Liver (tissue), 9 donors: ENCODE measurements around the gene GJA5. TPM values are rescaled to one million over a fixed set of nuclear protein-coding genes. Genes with fewer than 3 reads are reported as not detected.

Experiments
- DNase-seq: peaks from one replicate; pipeline ENCODE4 v3.0.0-alpha.2; 2017; ENCODE audit warnings: low spot score
- H3K27ac ChIP-seq, 2 donors: one replicate each; pipeline ENCODE4 v1.7.0; 2013; ENCODE audit warnings: inconsistent platforms in 2 of 2, low read length in 2 of 2, control low read depth in 1 of 2, low read depth in 1 of 2, mild to moderate bottlenecking in 1 of 2
- H3K27me3 ChIP-seq, 4 donors: one replicate each; pipeline versions ENCODE4 v1.6.1 to v1.7.0; 2013; ENCODE audit warnings: low read length in 3 of 4, inconsistent platforms in 1 of 4, mild to moderate bottlenecking in 1 of 4, moderate library complexity in 1 of 4; ENCODE audit not compliant: control insufficient read depth in 4 of 4, insufficient read depth in 4 of 4
- H3K36me3 ChIP-seq, 4 donors: one replicate each; pipeline versions ENCODE4 v1.6.1 to v1.7.0; 2013; ENCODE audit warnings: low read length in 3 of 4, mild to moderate bottlenecking in 3 of 4, low read depth in 1 of 4, moderate library complexity in 1 of 4; ENCODE audit not compliant: control insufficient read depth in 4 of 4, insufficient read depth in 3 of 4
- H3K4me1 ChIP-seq, 4 donors: one replicate each; pipeline versions ENCODE4 v1.6.1 to v1.7.0; 2013; ENCODE audit warnings: low read length in 3 of 4, mild to moderate bottlenecking in 3 of 4, moderate library complexity in 1 of 4; ENCODE audit not compliant: control insufficient read depth in 4 of 4, insufficient read depth in 4 of 4
- H3K4me3 ChIP-seq, 3 donors: one replicate each; pipeline versions ENCODE4 v1.6.1 to v1.7.0; 2013; ENCODE audit warnings: low read length in 3 of 3, control low read depth in 1 of 3, low read depth in 1 of 3, mild to moderate bottlenecking in 1 of 3
- H3K9ac ChIP-seq, 2 donors: one replicate each; pipeline ENCODE4 v1.7.0; 2013; ENCODE audit warnings: low read length in 2 of 2, mild to moderate bottlenecking in 2 of 2, moderate library complexity in 2 of 2, control low read depth in 1 of 2, low read depth in 1 of 2
- H3K9me3 ChIP-seq, 4 donors: one replicate each; pipeline versions ENCODE4 v1.6.1 to v1.7.0; 2013; ENCODE audit warnings: low read length in 3 of 4; ENCODE audit not compliant: control insufficient read depth in 4 of 4
- EGR1 ChIP-seq, 2 donors: IDR thresholded peaks; 2 replicates each; pipeline ENCODE4 v1.6.1; 2016 to 2018; ENCODE audit warnings: antibody characterized with exemption in 2 of 2, low read depth in 2 of 2
- FOXA1 ChIP-seq: IDR thresholded peaks from 2 replicates; pipeline ENCODE4 v1.6.1; 2016; ENCODE audit warnings: antibody characterized with exemption
- FOXA2 ChIP-seq: IDR thresholded peaks from 2 replicates; pipeline ENCODE4 v1.6.1; 2016; ENCODE audit warnings: antibody characterized with exemption
- RAD21 ChIP-seq, 2 donors: IDR thresholded peaks; 2 replicates each; pipeline ENCODE4 v1.6.1; 2016; ENCODE audit warnings: antibody characterized with exemption in 2 of 2, mild to moderate bottlenecking in 2 of 2
- RXRA ChIP-seq, 2 donors: IDR thresholded peaks; 2 replicates each; pipeline ENCODE4 v1.6.1; 2017 to 2018; ENCODE audit warnings: antibody characterized with exemption in 2 of 2, mild to moderate bottlenecking in 1 of 2
- SP1 ChIP-seq: IDR thresholded peaks from 2 replicates; pipeline ENCODE4 v1.6.1; 2018; ENCODE audit warnings: antibody characterized with exemption, mild to moderate bottlenecking
- TAF1 ChIP-seq: conservative IDR thresholded peaks from 2 replicates; pipeline ENCODE4 v1.6.1; 2016; ENCODE audit warnings: antibody characterized with exemption, mild to moderate bottlenecking
- YY1 ChIP-seq: IDR thresholded peaks from 2 replicates; pipeline ENCODE4 v1.6.1; 2016; ENCODE audit warnings: antibody characterized with exemption, mild to moderate bottlenecking
- WGBS: extraction: QIAGEN DNeasy Blood & Tissue Kit; methylation state at CpG from one replicate; pipeline ENCODE4 v1.1.7; 2013; 5-methylcytosine and 5-hydroxymethylcytosine counted together
- polyA plus RNA-seq, 2 donors: library from polyadenylated mRNA; stranded (reverse) in 1 of 2; unstranded in 1 of 2; fragments of 200-250 nt in 1 of 2; fragments of >200 nt in 1 of 2; fragmentation: Nextera tagmentation in 1 of 2; extraction: Ambion mirVana in 1 of 2; gene quantifications; one replicate each; pipeline versions ENCODE4 v1.2.1 to v1.2.3, GENCODE V29; 2013 to 2015
- total RNA-seq, 2 donors: library from RNA; depleted of rRNA; stranded (reverse); fragments of >200 nt; gene quantifications; one replicate each; pipeline ENCODE4 v1.2.3, GENCODE V29; 2014
- TF ChIP-seq, protein P1 (sequence below): IDR thresholded peaks from 2 replicates; pipeline ENCODE4 v1.6.1; 2016; ENCODE audit warnings: antibody characterized with exemption, mild to moderate bottlenecking
- TF ChIP-seq, protein P2 (sequence below): IDR thresholded peaks from 2 replicates; pipeline ENCODE4 v1.6.1; 2016; ENCODE audit warnings: antibody characterized with exemption
- TF ChIP-seq, protein P3 (sequence below): IDR thresholded peaks from 2 replicates; pipeline ENCODE4 v1.6.1; 2016; ENCODE audit warnings: antibody characterized with exemption
- TF ChIP-seq, protein P4 (sequence below): IDR thresholded peaks from 2 replicates; pipeline ENCODE4 v1.6.1; 2016; ENCODE audit warnings: antibody characterized with exemption
- TF ChIP-seq, protein P5 (sequence below): fragments of 150-350 bp; IDR thresholded peaks from 2 replicates; pipeline ENCODE4 v1.5.1; 2017; ENCODE audit warnings: improper control_type of control experiment, low read depth, low read length; ENCODE audit not compliant: missing input control
- donor health status: healthy.
- donor health status: healthy.
- donor health status: healthy.
- donor health status: healthy.
- donor health status: healthy.

Gene GJA5
- total RNA-seq (1 to 10 TPM; 1.5 to 1.8 TPM), polyA plus RNA-seq (1 to 10 TPM in 1 of 2 donors, under 1 TPM in 1; 0.70 to 1.0 TPM)

DNA sequence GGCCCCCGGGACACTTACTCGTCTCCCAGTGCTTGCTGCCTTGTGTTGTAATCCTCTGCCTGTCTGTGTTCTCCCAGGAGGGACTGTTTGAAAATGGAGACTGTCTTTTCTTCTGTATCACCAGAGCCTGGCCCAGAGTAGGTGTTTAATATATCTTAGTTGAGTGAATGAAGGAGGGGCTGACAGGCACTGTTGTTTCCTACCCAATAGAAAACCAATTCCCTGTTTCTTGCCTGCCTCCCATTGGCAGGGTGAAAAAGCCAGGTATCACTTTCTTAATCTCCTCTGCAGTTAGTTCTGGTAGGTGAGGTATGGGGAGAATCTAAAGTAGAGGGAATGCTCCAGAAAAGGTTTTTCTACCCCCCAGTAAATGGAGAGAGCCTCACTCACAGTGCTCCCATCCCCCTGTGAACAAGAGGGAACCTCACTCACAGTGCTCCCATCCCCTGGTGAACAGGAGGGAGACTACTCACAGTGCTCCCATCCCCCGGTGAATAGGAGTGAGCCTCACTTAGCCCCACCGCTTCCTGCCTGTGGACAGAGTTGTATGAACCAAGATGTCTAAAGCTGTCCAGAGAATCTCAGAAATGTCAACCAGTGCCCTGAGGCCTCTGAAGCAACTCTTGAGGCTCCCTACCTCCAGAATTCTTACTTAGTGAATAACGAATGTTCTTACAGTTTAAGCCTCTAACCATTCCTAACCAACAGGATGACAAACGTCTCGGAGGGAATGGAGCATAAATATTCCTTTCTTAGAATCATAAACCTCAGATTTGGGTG is at the start of gene GJA5:
Gene GJA5, minus strand, starts transcription at position 122 of the 780 bp plus-strand sequence. CDS start 1,364 bp downstream, outside the sequence.
- Histone ChIP-seq H3K9ac (no peak within 1 kb of the TSS), H3K4me3 (no peak within 1 kb of the TSS), H3K9me3 (no peaks in the 10 kb centered on the region), H3K27me3 (no peaks in the 10 kb centered on the region), H3K36me3 (no peaks in the 10 kb centered on the region), H3K4me1 (no peaks in the 10 kb centered on the region), H3K27ac (no peak within 1 kb of the TSS)
- no peak for DNase-seq
- no peak for TF ChIP-seq TAF1
- TF ChIP-seq, protein P1, sequence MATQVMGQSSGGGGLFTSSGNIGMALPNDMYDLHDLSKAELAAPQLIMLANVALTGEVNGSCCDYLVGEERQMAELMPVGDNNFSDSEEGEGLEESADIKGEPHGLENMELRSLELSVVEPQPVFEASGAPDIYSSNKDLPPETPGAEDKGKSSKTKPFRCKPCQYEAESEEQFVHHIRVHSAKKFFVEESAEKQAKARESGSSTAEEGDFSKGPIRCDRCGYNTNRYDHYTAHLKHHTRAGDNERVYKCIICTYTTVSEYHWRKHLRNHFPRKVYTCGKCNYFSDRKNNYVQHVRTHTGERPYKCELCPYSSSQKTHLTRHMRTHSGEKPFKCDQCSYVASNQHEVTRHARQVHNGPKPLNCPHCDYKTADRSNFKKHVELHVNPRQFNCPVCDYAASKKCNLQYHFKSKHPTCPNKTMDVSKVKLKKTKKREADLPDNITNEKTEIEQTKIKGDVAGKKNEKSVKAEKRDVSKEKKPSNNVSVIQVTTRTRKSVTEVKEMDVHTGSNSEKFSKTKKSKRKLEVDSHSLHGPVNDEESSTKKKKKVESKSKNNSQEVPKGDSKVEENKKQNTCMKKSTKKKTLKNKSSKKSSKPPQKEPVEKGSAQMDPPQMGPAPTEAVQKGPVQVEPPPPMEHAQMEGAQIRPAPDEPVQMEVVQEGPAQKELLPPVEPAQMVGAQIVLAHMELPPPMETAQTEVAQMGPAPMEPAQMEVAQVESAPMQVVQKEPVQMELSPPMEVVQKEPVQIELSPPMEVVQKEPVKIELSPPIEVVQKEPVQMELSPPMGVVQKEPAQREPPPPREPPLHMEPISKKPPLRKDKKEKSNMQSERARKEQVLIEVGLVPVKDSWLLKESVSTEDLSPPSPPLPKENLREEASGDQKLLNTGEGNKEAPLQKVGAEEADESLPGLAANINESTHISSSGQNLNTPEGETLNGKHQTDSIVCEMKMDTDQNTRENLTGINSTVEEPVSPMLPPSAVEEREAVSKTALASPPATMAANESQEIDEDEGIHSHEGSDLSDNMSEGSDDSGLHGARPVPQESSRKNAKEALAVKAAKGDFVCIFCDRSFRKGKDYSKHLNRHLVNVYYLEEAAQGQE, result no peak
- TF ChIP-seq RAD21 (IDR thresholded peaks at IDR 0.05), result no peak
- no peak for TF ChIP-seq FOXA2
- TF ChIP-seq, protein P2, sequence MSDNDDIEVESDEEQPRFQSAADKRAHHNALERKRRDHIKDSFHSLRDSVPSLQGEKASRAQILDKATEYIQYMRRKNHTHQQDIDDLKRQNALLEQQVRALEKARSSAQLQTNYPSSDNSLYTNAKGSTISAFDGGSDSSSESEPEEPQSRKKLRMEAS, result no peak
- TF ChIP-seq RXRA (IDR thresholded peaks at IDR 0.05), result no peak
- TF ChIP-seq, protein P3, sequence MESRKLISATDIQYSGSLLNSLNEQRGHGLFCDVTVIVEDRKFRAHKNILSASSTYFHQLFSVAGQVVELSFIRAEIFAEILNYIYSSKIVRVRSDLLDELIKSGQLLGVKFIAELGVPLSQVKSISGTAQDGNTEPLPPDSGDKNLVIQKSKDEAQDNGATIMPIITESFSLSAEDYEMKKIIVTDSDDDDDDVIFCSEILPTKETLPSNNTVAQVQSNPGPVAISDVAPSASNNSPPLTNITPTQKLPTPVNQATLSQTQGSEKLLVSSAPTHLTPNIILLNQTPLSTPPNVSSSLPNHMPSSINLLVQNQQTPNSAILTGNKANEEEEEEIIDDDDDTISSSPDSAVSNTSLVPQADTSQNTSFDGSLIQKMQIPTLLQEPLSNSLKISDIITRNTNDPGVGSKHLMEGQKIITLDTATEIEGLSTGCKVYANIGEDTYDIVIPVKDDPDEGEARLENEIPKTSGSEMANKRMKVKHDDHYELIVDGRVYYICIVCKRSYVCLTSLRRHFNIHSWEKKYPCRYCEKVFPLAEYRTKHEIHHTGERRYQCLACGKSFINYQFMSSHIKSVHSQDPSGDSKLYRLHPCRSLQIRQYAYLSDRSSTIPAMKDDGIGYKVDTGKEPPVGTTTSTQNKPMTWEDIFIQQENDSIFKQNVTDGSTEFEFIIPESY, result no peak
- TF ChIP-seq YY1, result no peak
- TF ChIP-seq EGR1 (IDR thresholded peaks at IDR 0.05; ENCODE audit: low read depth in 2 of 2), result no peak
- WGBS, result 81% methylated on average over 7 of the region's 7 CpGs

DNA sequence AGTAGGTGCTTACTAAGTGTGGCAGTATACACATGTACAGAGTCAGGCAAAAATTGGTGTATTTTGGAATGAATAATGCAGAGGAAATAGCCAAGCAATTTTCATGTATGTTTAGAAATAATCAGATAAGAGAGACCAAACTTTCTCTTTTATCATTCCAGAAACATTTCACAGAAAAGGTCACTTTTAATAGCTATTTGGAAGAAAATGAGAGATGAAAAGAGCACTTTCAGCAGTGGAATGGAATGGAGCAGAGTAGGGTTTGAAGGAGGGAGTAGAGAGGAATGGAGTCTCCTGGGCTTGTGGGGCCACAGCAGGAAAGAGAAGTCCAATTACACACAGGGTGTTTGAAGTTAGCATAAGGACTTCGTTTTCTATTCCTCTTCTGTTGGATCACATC is 48.8 kb upstream of the GJA5 start:
- H3K27ac ChIP-seq, result no peak overlapping the region
- no peaks in the 10 kb centered on the region for H3K27me3 ChIP-seq
- H3K9me3 ChIP-seq, result no peaks in the 10 kb centered on the region
- H3K36me3 ChIP-seq, result no peaks in the 10 kb centered on the region
- H3K4me3 ChIP-seq, result no peak overlapping the region
- no peak for DNase-seq
- H3K9ac ChIP-seq, result no peak overlapping the region
- WGBS, result 75% methylated on average over 1 of the region's 1 CpG
- no peak for TF ChIP-seq EGR1 (IDR thresholded peaks at IDR 0.05; ENCODE audit: low read depth in 2 of 2)
- no peak for TF ChIP-seq FOXA2
- TF ChIP-seq RXRA (IDR thresholded peaks at IDR 0.05), result no peak
- no peak for TF ChIP-seq YY1
- TF ChIP-seq, protein P4, sequence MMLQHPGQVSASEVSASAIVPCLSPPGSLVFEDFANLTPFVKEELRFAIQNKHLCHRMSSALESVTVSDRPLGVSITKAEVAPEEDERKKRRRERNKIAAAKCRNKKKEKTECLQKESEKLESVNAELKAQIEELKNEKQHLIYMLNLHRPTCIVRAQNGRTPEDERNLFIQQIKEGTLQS, result no peak
- no peak for TF ChIP-seq TAF1
- TF ChIP-seq, protein P5, sequence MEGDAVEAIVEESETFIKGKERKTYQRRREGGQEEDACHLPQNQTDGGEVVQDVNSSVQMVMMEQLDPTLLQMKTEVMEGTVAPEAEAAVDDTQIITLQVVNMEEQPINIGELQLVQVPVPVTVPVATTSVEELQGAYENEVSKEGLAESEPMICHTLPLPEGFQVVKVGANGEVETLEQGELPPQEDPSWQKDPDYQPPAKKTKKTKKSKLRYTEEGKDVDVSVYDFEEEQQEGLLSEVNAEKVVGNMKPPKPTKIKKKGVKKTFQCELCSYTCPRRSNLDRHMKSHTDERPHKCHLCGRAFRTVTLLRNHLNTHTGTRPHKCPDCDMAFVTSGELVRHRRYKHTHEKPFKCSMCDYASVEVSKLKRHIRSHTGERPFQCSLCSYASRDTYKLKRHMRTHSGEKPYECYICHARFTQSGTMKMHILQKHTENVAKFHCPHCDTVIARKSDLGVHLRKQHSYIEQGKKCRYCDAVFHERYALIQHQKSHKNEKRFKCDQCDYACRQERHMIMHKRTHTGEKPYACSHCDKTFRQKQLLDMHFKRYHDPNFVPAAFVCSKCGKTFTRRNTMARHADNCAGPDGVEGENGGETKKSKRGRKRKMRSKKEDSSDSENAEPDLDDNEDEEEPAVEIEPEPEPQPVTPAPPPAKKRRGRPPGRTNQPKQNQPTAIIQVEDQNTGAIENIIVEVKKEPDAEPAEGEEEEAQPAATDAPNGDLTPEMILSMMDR, result no peak
- TF ChIP-seq RAD21 (IDR thresholded peaks at IDR 0.05), result no peak
- TF ChIP-seq SP1, result no peak
- no peak for TF ChIP-seq FOXA1
- H3K4me1 ChIP-seq, result peaks cover 0 to 13% (median 12%) of the 10 kb centered on the region in 4 donors
